GM19455 (cell line): ENCODE data around the gene FOXL2.
A peak's percentile ranks its signal among the peaks of the same experiment; 100 is the strongest.
"Not testable (repeated sequence)": the region's sequence is repeated elsewhere in the genome, so short reads cannot be mapped to it uniquely, and the experiment has no call there.

ENCODE experiments used
- ATAC-seq: cut with Tn5 transposase; IDR thresholded peaks from one replicate; pipeline ENCODE4 v1.9.1; 2021; ENCODE audit not compliant: unreplicated experiment

FOXL2 gene

GRCh38 chr3:138933068-138933668 lies 13.8 kb downstream of the FOXL2 start:
- no peak for ATAC-seq

- no peak for ATAC-seq
Measured at GRCh38 chr3:138928727-138929372, 18.1 kb downstream of the FOXL2 start.

- ATAC-seq: no peak
Measured at GRCh38 chr3:138923531-138923994, 23.4 kb downstream of the FOXL2 start.

- ATAC-seq: not testable (repeated sequence)
Measured at GRCh38 chr3:138922400-138922799, 24.5 kb downstream of the FOXL2 start.

- no peak for ATAC-seq
Measured at GRCh38 chr3:138921316-138922292, 25.3 kb downstream of the FOXL2 start.

- no peak for ATAC-seq
Measured at GRCh38 chr3:138919325-138919724, 27.6 kb downstream of the FOXL2 start.

GRCh38 chr3:138916824-138917223 lies 30.1 kb downstream of the FOXL2 start:
- no peak for ATAC-seq

- peak; percentile 90 for ATAC-seq
Measured at GRCh38 chr3:138915503-138916498, 31.1 kb downstream of the FOXL2 start.

- peak; percentile 14 for ATAC-seq
Measured at GRCh38 chr3:138914870-138915502, 32.0 kb downstream of the FOXL2 start.

GRCh38 chr3:138913766-138914165 lies 33.2 kb downstream of the FOXL2 start:
- no peak for ATAC-seq

GRCh38 chr3:138912237-138912636 lies 34.7 kb downstream of the FOXL2 start:
- no peak for ATAC-seq

- ATAC-seq: no peak
Measured at GRCh38 chr3:138911621-138912020, 35.3 kb downstream of the FOXL2 start.

- ATAC-seq: no peak
Measured at GRCh38 chr3:138909904-138910303, 37.0 kb downstream of the FOXL2 start.

GRCh38 chr3:138908846-138909245 lies 38.1 kb downstream of the FOXL2 start:
- ATAC-seq: no peak

- ATAC-seq: no peak
Measured at GRCh38 chr3:138907539-138907938, 39.4 kb downstream of the FOXL2 start.

- no peak for ATAC-seq
Measured at GRCh38 chr3:138902171-138902570, 44.8 kb downstream of the FOXL2 start.

GRCh38 chr3:138901567-138901966 lies 45.4 kb downstream of the FOXL2 start:
- no peak for ATAC-seq

- no peak for ATAC-seq
Measured at GRCh38 chr3:138899351-138899991, 47.5 kb downstream of the FOXL2 start.

- ATAC-seq: no peak
Measured at GRCh38 chr3:138898708-138899107, 48.2 kb downstream of the FOXL2 start.
